ENCODE data around the gene NEDD8. TPM values are rescaled to one million over a fixed set of nuclear protein-coding genes. Genes with fewer than 3 reads are reported as not detected.

Gene NEDD8
- total RNA-seq, 1 donor from 2014 or later, result 169 TPM

DNA sequence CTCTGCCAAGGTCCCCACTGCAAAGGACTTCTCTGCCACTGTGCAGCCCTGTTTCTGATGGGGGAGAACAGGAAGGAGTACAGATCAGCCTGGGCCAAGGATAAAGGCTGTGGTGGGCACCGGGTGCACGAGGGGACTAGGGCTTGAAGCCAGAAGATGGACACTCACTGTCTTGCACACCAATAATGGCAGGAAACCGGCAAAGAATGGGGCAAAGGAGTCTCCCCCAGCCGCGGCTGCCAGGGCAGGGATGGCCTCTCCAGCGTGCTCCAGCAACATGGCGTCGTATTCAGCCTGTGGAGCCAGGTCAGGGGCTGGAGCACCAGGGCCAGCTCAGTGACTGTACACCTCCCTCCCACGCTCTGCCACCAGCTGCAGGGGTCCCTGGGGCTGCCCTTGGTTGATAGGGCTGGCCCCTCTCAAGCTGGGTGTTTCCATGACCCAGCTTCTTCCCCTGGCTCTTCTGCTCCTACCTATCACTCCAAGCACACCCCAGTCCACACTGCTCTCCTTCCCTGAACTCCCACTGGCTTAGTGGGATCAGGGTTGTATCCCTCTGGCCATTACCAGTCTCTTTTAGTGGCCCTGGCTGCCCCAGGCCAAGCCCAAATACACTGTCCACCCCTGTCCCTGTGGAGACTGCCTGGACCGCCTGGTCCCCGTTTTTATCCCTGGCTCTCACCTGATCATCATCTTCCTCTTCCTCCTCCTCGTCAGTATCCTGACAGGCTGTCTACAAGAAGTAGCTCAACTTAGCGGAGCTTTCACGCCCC, 49.9 kb downstream of the NEDD8 start:
- no peak for DNase-seq (ENCODE audit: low spot score)

DNA sequence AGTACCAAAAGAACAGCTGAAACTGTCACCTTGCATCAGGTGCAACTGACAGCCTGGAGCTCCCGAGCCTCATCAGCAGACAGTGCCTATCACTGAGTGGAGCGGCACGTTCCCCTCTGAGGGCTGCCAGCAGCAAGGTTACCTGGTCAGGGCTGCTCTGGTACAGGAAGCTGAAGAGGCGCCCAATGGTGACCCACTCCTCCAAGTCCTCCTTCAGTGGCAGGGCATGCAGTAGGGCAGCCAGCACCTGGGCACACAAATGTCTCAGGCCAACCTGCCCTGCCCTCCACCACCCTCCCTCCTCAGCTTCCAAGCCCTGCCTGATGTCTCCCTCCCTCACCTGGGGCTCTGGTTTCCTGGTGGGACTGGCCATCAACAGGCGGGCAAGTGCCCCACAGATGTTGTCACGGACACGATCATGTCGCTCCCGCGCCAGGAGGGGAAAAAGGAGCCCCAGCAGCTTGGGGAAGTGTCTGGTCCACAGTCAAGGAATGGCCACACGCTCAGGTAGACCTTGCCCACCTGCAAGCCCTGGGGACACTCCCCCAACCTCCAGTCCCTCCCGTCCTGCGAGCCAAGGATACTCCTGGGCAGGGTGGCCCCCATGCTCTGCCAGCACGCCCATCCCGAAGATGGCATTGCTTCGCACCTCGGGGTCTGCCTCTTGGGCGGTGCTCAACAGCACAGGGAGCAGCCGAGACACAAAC, 50.6 kb downstream of the NEDD8 start:
- DNase-seq (ENCODE audit: low spot score), result no peak

DNA sequence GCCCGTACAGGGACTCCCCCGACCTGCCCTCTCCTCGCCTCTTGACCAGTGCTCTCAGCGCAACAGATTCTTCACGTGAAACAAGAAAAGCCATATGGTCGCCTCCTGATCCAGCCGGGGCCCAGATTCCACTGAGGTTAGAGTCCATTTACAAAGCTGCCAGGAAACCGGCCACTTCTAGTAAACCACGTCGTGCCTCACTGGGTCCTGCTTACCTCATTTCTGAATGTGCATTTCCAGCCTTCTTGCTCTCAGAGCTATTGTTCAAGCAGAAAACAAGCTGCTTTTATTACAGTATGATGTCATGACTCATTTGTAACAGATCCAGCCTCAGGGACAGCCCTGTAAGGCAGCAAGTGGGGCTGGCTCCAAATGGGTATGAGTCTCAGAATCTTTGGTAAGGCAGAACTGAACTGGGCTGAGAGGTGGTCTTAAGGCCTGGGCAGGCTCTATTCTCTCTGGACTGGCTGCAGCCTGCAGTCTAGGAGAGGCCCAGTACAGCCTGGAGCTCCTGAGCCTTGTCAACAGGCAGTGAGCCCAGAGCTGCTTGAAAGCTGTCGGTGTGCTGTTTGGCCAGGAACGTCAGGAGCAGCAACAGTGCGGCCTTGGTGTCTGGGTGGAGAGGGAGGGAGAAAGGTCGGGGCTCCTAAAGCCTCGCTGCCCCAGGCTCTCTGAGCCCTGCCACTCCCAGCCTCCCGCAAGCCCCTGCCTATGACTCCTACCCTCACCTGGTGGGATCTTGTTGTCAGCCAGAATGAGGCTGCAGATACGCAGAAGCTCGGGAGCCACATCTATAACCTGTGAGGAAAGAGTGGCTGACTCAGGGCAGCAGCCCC, 52.0 kb downstream of the NEDD8 start:
- DNase-seq (ENCODE audit: low spot score), result no peak

DNA sequence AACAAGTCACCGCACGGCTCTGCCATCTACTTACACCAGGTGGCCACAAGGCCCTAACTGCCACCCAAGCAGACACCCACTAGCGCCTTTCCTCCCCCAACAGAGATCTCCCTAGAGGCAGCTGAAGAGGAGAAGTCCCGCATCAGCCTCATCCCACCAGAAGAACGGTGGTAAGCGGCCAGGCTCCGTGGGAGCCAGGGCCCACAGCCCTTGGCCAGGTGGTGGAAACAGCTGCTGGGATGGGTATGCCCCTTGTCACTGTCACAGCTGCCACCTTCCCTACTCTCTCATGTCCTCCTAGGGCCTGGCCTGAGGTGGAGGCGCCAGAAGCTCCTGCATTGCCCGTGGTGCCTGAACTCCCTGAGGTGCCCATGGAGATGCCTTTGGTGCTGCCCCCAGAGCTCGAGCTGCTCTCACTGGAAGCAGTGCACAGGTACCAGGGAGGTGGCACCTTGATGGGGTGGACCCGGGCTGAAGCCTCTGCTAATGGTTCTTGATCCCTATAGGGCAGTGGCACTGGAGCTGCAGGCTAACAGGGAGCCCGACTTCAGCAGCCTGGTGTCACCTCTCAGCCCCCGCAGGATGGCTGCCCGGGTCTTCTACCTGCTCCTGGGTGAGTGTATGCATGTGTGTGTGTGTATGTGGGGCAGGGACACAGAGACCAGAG, 52.7 kb downstream of the NEDD8 start:
- DNase-seq (ENCODE audit: low spot score), result no peak

DNA sequence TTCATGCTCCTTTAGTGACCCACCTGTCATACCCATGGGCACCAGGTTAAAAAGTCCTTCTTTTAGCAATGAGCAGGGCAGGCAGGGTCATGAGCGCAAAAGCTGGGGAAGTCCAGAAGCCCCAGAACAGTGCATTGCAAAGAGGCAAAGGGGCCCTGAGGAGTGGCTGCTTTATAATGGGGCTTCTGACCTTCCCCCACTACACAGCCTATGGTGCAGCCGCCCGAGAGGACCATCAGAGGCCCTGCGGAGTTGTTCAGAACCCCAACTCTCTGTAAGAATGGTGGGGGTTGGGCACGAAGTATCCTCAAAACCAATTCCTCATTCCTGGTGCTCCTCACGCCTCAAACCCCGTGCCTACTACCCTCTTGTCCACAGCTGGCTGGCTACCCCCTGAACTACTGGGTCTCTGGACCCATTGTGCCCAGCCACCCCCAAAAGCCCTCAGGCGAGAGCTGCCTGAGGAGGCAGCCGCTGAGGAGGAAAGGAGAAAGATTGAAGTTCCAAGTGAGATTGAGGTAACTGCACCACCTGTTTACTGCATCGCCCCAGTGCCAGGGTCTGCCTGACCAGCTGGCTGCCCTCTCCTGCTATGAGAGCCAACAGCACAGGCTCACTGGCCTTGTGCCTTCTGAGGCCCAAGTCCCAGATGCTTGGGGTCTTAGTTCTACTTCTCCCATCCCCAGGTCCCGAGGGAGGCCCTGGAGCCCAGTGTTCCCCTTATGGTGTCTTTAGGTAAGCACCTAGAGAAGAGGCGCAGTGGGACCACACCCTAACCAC, 53.6 kb downstream of the NEDD8 start:
- no peak for DNase-seq (ENCODE audit: low spot score)

DNA sequence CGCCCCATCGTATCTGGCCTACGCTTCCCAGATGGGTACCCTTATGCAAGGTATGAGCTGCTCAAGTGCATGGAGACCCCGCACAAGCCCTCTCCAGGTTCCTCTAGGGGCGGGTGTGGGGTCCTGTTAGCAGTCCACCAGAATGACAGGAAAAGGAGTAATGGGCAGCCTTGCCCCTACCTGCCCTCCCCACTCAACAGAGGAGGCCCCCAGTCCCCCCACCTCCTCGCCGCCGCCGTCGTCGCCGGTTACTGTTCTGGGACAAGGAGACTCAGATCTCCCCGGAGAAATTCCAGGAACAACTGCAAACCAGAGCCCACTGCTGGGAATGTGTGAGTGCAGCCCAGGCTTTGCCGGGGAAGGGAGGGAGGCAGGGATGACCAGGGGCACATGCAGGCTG, 54.3 kb downstream of the NEDD8 start:
- DNase-seq (ENCODE audit: low spot score), result no peak

DNA sequence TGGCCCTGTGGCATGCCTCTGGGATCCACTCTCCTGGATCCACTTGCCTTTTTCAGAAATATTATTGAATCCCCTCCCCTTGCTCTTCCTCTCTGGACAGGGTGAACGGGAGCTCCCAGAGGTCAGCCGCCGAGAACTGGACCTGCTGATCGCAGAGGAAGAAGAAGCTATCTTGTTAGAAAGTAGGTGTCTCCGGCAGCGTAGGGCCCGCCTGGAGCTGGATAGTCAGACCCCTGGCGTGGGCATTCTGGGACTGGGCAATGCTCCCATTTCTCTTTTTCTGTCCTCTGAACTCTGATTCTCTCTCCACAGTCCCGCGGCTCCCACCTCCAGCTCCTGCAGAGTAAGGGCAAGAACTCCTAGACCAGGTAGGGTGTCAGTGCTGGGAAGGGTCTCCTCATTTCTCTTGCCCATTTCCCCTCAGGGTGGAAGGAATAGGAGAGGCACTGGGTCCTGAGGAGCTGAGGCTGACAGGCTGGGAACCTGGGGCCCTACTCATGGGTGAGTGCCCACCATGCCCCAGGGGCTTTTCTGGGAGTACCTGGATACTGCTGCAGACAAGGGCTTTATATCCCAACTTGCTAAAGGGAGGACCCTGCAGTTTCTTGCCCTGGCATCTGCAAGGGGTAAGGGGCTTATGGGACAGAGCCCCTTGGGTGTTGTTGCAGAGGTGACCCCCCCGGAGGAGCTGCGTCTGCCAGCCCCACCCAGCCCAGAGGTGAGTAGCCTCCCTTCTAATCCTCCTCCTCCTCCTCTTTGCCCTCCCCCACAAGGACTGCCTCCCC, 54.9 kb downstream of the NEDD8 start:
- no peak for DNase-seq (ENCODE audit: low spot score)

DNA sequence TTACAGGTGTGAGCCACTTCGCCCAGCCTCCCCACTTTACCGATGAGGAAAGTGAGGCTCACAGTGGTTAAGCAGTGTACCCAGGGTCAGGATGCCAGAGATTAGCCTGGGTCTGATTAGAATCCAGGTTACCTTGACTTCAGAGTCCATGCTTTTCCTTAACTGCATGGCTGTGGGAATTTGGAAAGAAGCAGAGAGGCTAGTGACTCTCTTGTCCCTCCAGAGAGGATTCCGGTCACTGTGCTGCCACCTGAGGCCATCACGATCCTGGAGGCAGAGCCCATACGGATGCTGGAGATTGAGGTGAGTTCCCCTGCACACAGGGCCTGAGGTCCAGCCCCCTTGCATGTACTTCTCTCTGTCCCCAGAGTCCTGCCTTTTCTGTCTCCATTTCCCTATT, 55.6 kb downstream of the NEDD8 start:
- DNase-seq (ENCODE audit: low spot score), result no peak

DNA sequence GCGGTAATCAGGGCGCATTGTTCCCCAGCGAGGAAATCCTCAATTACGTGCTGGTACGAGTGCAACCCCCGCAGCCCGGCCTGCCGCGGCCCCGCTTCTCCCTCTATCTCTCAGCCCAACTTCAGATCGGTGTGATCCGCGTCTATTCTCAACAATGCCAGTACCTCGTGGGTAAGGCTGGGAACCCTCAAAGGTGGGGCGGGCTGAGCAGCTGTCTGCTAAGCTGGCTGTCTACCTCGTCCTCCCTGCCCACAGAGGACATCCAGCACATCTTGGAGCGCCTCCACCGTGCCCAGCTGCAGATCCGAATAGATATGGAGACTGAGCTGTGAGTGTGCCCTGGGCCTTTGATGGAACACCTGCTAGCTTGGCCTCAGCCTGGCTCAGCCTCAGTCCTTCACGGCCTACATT, 59.3 kb downstream of the NEDD8 start:
- no peak for DNase-seq (ENCODE audit: low spot score)

DNA sequence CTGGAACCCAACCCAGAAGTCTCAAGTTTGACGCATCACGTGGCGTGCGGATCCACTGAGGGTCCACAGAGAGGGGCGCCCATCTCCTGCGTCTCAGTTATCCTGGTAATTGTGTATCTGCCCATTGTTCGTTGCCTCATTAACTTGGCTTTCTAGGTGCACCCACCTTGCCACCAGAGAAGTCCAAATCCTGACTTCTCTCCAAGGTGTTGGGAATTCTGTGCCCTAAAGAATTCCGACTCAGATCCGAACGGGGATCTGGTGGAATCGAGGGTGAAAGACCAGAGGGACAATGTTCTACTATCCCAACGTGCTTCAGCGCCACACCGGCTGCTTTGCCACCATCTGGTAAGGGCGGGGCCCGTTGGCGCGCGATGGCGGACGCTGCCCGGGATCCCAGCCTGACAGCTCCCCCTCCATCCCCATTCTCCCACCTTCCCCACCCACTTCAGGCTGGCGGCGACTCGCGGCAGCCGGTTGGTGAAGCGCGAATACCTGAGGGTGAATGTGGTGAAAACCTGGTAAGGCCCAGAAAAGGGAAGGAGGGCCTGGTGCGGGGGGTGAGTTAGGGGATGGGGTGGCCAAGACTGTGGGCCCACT, 59.8 kb downstream of the NEDD8 start:
- DNase-seq (ENCODE audit: low spot score), result no peak

DNA sequence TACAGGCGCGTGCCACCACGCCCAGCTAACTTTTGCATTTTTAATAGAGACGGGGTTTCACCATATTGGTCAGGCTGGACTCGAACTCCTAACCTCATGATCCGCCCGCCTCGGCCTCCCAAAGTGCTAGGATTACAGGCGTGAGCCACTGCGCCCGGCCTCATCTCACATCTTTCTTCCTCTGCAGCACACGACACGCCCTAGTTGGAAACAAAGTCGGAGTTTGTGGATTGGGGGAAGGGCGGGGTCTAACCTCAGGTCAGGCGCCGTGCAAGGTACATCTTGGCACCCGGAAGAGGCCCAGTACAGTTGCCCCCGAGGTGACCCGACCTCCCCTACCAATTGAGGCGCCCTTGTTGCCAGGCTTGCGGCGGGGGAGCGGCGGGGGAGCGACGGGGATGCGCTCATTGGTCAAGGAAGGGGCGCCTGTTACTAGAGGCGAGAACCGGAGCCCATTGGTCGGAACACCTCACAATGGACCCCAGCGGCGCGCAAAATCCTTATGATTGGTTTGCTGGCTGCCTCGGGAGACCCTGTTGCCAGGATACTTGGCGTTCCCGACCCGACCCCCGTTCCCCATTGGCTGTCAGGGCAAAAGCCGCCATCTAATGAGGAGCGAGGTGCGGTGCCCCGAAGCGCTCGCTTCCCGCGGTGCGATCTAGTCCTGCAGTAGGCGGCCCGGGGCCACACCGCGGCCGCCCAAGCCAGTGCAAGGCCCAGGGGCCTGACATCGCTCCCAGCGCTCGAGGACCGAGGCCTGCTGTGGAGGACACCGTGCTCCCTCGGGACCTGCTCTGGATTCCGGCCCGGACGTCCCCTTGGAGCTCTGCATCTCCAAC, 60.5 kb downstream of the NEDD8 start, which contains the start of gene REC8:
Gene REC8, plus strand, starts transcription at position 659 of the 839 bp plus-strand sequence. CDS start 473 bp downstream, outside the sequence.
- no peak for DNase-seq (ENCODE audit: low spot score)

DNA sequence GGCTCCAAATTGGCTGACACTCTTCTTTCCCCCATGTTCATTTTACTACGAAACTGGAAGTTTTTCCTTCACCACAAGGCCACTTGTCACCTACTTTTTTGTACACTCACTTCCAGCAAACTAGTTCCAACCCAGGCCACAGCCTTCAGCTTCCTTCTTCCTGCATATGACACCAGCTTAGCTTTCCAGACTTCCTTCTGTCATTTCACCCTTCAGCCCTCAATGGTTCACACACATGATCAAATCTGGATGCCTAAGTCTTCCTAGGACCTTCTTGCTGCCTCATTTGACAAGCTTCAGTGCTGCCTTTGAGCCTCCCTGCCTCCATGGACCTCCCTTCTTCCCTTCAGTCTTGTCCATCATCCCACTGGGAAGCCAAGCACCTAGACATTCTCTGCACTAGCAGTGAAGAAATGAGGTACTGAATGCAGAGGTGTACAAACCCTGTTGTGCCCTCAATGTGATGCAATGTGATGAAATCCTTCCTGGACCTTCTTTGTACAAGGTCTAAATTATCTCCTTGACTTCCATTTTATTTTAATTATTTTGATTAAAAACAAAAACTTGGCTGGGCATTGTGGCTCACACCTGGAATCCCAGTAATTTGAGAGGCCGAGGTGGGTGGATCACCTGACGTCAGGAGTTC, 64.6 kb downstream of the NEDD8 start:
- no peak for DNase-seq (ENCODE audit: low spot score)

Other genes with a start within 250 kb of the NEDD8 start
- 18.9 TPM for gene DHRS4L2, start 243.4 kb downstream of the NEDD8 start, total RNA-seq
- gene CARMIL3, start 180.4 kb downstream of the NEDD8 start, total RNA-seq, result 0.61 TPM
- gene CPNE6, start 160.8 kb downstream of the NEDD8 start, total RNA-seq, result not detected
- 39.1 TPM for gene PCK2, start 138.1 kb downstream of the NEDD8 start, total RNA-seq
- 31.7 TPM for gene DCAF11, start 117.6 kb downstream of the NEDD8 start, total RNA-seq
- gene NRL, start 117.4 kb downstream of the NEDD8 start, total RNA-seq, result 1.6 TPM
- gene FITM1, start 101.7 kb downstream of the NEDD8 start, total RNA-seq, result 0.58 TPM
- 121 TPM for gene PSME1, start 96.2 kb downstream of the NEDD8 start, total RNA-seq
- gene EMC9, start 90.8 kb downstream of the NEDD8 start, total RNA-seq, result 15.5 TPM
- gene PSME2, start 85.8 kb downstream of the NEDD8 start, total RNA-seq, result 113 TPM
- gene RNF31, start 84.9 kb downstream of the NEDD8 start, total RNA-seq, result 60.0 TPM
- gene IRF9, start 71.1 kb downstream of the NEDD8 start, total RNA-seq, result 102 TPM
- 31.5 TPM for gene REC8, start 60.3 kb downstream of the NEDD8 start, total RNA-seq
- gene IPO4, start 43.6 kb downstream of the NEDD8 start, total RNA-seq, result 46.3 TPM
- gene TM9SF1, start 36.9 kb downstream of the NEDD8 start, total RNA-seq, result 51.0 TPM
- gene TSSK4, start 26.7 kb downstream of the NEDD8 start, total RNA-seq, result not detected
- gene CHMP4A, start 18.9 kb downstream of the NEDD8 start, total RNA-seq, result 58.7 TPM
- 10.3 TPM for gene MDP1, start 16.3 kb downstream of the NEDD8 start, total RNA-seq
- gene GMPR2, start 562 bp upstream of the NEDD8 start, total RNA-seq, result 46.5 TPM
- 73.3 TPM for gene TINF2, start 10.3 kb upstream of the NEDD8 start, total RNA-seq
- gene TGM1, start 30.8 kb upstream of the NEDD8 start, total RNA-seq, result 0.77 TPM
- 17.0 TPM for gene RABGGTA, start 39.2 kb upstream of the NEDD8 start, total RNA-seq
- gene DHRS1, start 67.4 kb upstream of the NEDD8 start, total RNA-seq, result 19.0 TPM
- gene NOP9, start 67.5 kb upstream of the NEDD8 start, total RNA-seq, result 23.4 TPM
- 19.1 TPM for gene CIDEB, start 75.6 kb upstream of the NEDD8 start, total RNA-seq
- 7.2 TPM for gene LTB4R2, start 77.8 kb upstream of the NEDD8 start, total RNA-seq
- gene LTB4R, start 79.1 kb upstream of the NEDD8 start, total RNA-seq, result 11.9 TPM
- gene ADCY4, start 102.7 kb upstream of the NEDD8 start, total RNA-seq, result 59.6 TPM
- gene RIPK3, start 107.6 kb upstream of the NEDD8 start, total RNA-seq, result 12.7 TPM
- gene NFATC4, start 135.8 kb upstream of the NEDD8 start, total RNA-seq, result 41.3 TPM
- 11.7 TPM for gene NYNRIN, start 166.6 kb upstream of the NEDD8 start, total RNA-seq
- gene CBLN3, start 197.3 kb upstream of the NEDD8 start, total RNA-seq, result 5.0 TPM
- 41.4 TPM for gene KHNYN, start 197.6 kb upstream of the NEDD8 start, total RNA-seq
- 50.1 TPM for gene SDR39U1, start 210.4 kb upstream of the NEDD8 start, total RNA-seq